CD4-positive, alpha-beta T cell treated with Interferon alpha-2 for 1 hour (primary cell): ENCODE measurements around the gene AFF3.

Experiments
- DNase-seq, 2 donors: peaks; one replicate each; pipeline ENCODE4 v3.0.0-alpha.2; 2020 to 2022

AFF3 gene

DNA sequence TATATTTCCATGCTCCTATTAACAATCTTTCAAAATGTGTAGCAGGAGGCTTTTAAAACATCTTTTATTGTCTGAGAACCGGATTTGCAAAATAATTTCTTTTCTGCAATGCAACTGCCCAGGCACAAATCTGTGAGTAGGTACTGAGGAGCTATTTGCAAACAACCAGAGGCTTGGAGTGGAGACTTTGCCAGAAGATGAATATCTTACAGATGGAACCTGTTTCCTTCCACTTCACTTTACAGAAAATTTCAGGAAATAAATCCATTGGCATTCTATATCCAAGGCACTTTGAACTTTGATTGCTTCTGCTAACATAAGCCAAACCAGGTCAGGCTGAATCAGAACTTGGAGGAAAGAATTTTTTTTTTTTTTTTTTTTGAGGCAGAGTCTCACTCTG, 415.2 kb downstream of the AFF3 start:
- no peak for DNase-seq

DNA sequence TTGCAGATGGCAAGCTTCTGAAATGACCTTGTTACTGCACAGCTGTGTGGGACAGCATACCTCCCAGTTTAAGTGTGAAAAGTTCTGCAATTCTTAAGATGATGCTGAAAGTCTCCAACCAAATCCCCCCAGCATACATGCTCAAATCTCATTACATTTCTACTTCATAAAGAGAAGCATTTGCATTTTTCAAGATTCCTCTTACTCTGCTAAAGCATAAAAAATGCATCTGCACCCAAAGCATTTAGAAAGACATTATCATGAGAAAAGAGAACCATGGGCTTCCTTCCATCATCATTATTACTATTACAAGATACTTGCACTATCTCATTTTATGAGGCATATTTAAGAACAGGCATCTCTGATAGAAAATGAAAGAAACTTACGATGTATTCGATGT, 415.7 kb downstream of the AFF3 start:
- no peak for DNase-seq

DNA sequence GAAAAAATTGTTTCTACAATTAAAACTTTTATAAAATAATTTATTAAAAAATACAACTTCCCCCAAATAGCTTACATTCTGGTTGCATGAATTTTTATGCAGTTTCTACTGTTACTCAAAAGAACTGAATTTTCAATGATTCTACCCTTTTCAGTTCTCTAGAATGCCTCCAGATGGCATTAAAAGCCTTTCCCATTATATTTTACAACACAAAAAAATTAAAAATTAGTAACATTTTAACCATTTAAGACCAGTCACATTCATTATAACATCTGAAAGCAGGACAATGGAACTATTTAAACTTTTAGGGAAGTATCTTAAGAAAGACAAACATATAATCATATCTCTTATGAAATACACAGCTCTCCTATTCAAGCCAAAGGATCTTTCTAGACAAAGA, 416.6 kb downstream of the AFF3 start:
- no peak for DNase-seq

DNA sequence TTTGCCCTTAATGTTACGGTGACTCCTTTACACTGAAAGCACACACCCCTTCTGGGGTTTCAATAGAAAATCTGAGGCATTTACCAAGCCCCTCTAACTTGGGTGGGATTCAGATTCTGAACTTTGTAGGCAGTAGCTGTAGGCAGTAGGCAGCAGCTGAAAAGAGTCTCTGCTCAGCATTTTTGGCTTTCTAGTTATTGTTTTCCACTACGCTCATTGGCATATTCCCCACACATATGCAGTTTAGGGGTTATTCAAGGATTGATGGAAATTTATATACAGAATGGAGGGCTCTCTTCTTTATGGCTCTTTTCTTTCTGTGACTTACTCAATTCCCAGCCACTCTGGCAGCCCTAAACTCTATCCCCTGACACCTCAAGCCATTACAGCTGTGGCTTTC, 419.9 kb downstream of the AFF3 start:
- no peak for DNase-seq

DNA sequence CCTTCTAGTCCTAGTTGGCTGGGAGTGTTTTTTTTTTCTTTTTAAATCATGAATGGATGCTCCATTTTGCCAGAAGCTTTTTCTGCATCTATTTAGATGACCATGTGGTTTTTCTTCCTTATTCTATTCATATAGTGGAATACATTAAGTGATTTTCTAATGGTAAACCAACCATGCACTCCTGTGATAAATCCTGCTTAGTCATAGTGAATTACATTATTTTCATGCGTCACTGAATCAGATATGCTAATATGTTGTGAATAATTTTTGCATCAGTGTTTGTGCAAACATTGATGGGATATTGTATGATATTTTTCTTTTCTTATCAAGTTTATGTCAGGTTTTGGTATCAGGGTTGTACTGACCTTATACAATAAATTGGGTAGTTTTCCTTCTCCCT, 423.3 kb downstream of the AFF3 start:
- DNase-seq: no peak

DNA sequence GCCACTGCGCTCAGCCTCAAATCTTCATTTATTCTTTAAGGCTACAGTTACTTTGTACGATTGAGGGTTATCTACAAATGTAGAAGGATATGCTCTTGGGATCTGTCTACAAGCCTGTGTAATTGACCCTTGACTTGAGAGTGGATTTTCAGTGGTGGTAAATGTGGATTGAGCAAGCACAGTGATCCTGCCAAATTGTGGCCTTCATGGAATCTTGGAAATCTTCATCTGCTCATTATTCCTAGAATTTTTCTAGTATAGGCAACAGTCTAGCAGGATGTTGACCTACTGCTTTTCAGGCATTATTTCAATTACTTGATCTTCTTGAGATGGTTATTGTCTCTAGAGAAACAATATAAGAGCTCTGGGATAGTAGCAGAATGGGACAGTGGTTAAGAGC, 426.4 kb downstream of the AFF3 start:
- DNase-seq: no peak

GRCh38 chr2:99714349-99714748, 428.0 kb downstream of the AFF3 start:
- DNase-seq: no peak

- DNase-seq: no peak
Observed at GRCh38 chr2:99711144-99711543, 431.2 kb downstream of the AFF3 start.

GRCh38 chr2:99710721-99711120, 431.7 kb downstream of the AFF3 start:
- DNase-seq: no peak

DNA sequence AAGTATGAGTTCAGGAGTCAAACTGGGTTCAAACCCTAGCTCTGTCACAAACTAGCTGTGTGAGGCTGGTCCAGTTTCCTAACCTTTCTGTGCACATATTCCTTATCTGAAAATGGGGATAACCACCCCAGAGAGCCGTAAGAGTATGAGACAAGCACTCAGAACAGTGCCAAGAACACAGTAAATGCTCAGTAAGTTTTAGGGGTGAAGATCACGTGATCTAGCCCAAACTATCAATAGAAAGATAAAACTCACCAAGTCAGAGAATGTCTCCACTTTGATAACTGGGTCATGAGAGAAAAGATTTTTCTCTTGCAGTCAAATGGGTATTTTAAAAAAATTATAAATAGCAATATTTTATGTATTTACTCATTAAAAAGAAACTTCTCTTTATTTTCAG, 433.2 kb downstream of the AFF3 start:
- DNase-seq: no peak

- DNase-seq: no peak
Observed at GRCh38 chr2:99708231-99708630, 434.2 kb downstream of the AFF3 start.

DNA sequence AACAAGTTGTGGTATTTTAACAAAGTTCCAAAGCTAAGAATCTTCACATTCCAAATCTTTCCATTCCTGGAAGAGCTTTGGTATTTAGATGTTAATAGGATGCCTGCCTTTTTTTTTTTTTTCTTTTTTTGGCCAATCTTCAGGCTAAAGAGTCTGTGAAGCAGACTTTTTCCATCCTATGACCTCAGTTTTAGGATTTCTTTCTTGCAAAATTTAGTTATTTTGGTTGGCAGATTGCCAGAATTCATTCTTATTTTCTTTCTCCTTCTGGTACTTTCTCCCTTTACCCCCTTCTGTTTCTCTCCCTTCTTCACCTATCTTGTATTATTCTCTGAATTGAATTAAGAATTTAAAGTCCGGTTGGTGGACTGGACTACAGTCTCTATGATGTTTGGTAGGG, 434.8 kb downstream of the AFF3 start:
- DNase-seq: no peak

- DNase-seq: no peak
Observed at GRCh38 chr2:99706735-99707134, 435.7 kb downstream of the AFF3 start.

- no peak for DNase-seq
Observed at GRCh38 chr2:99701503-99701902, 440.9 kb downstream of the AFF3 start.

- no peak for DNase-seq
Observed at GRCh38 chr2:99700482-99701398, 441.6 kb downstream of the AFF3 start.

DNA sequence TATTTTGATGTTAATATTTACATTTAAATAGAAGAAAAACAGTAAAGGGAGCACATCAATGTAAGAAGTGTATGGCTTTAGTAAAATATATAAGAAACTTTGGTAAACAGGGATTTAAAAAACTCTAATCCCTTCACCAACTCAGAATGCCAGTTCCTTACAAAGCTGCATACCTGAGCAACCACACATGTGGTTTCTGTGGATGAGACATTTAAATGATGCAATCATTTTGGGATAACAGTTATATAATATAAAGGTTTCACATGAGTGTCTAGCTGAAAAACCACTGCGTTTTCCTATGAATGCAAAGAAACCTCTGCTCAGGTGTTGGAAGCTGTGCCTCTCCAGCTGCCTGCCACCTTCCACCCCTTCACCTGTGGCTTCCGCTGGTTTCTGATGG, 443.5 kb downstream of the AFF3 start:
- DNase-seq: no peak

- DNase-seq: no peak
Observed at GRCh38 chr2:99697811-99698568, 444.4 kb downstream of the AFF3 start.

DNA sequence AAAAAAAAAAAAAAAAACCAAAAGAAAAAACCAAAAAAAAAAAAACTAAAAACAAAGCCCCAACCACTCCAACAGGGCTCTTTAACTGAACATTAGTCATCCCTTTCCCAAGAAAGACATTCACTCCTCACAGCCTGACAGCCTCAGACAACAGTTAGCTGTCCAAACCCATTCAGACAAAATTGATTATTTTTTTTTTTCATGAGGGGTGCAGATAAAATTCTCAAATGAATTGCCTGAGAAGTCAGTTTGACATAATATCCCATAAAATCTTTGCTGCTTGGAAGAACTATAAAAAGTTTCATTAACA, 446.5 kb downstream of the AFF3 start:
- DNase-seq: no peak

GRCh38 chr2:99695130-99695943, 447.1 kb downstream of the AFF3 start:
- no peak for DNase-seq

DNA sequence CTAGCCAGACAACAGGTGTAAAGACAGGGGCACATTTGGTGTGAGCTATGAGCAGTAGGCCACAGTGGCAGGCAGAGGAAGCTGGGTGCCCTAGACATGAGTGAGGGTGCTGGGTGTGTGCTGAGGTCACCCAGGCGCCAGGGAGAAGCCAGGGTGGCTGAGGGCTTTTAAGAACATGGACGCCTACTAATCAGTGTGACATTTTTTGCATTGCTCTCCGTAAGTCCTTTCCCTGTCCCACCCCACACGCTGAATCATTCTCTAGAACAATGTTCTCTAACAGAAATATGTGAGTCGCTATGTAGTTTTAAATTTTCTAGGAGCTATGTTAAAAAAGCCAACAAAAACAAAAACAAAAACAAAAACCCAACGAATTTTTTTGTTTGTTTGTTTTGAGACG, 448.1 kb downstream of the AFF3 start:
- no peak for DNase-seq

DNA sequence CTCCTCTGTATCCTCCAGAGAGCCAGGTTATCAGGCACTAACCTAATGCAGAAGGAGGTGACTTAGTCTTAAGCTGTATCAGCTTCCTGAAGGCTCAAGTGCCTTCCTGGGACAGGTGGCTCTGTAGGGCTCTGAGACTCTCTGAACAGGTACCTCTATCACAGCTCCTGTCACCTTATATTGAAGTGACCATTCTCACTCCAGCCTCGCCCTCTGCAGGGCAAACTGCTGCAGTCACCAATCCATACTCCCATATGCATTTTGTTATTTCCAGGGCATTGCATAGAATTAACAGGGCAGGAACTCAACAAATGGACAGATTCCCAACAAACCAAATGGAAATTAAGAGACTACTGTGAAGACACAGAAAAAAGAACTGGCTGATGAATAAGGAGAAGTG, 449.6 kb downstream of the AFF3 start:
- DNase-seq: no peak

DNA sequence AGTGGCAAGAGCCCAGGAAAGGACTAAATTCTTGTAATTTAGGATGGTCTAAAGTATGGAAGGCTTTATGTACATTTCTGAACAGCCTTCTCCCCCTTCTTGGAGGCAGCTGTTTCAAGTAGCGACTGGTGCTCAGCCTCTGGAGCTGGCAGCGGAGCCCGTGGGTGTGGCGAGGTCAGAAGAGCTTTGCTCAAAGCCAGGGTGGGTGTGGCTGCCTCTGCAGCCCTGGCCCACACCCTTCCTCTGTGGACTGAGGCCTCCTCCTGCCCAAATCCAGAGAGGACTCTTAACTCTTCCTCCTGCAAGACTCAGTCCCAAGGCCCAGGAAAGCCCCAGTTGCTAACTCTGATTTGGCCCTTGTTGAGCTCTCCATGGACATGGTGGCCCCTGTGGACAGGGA, 450.5 kb downstream of the AFF3 start:
- DNase-seq: no peak

- no peak for DNase-seq
Observed at GRCh38 chr2:99689145-99689742, 453.1 kb downstream of the AFF3 start.
